Memory B cell (primary cell): ENCODE results near the gene ZBTB4.

Source experiments
- ATAC-seq: fragments of 150-1000 bp; cut with Tn5 transposase; 2 replicates; pipeline ENCODE4 v1.10.0; 2021; ENCODE audit warnings: low read depth, mild to moderate bottlenecking, moderate library complexity
- DNase-seq, 2 donors: peaks; one replicate each; pipeline ENCODE4 v3.0.0; 2022; ENCODE audit warnings: low spot score in 2 of 2
- H3K27ac Mint-ChIP-seq: one replicate; pipeline ENCODE4 v1.8.0; 2022; ENCODE audit warnings: mild to moderate bottlenecking, moderate library complexity, mixed read lengths
- H3K27me3 Mint-ChIP-seq: one replicate; pipeline ENCODE4 v1.8.0; 2022; ENCODE audit warnings: mixed read lengths
- H3K36me3 Mint-ChIP-seq: one replicate; pipeline ENCODE4 v1.8.0; 2022; ENCODE audit warnings: mild to moderate bottlenecking, mixed read lengths
- H3K4me1 Mint-ChIP-seq: one replicate; pipeline ENCODE4 v1.8.0; 2022; ENCODE audit warnings: mixed read lengths
- H3K4me3 Mint-ChIP-seq: one replicate; pipeline ENCODE4 v1.8.0; 2022; ENCODE audit warnings: mild to moderate bottlenecking, moderate library complexity, mixed read lengths
- H3K9me3 Mint-ChIP-seq: one replicate; pipeline ENCODE4 v1.8.0; 2022; ENCODE audit warnings: mixed read lengths

Gene ZBTB4, protein sequence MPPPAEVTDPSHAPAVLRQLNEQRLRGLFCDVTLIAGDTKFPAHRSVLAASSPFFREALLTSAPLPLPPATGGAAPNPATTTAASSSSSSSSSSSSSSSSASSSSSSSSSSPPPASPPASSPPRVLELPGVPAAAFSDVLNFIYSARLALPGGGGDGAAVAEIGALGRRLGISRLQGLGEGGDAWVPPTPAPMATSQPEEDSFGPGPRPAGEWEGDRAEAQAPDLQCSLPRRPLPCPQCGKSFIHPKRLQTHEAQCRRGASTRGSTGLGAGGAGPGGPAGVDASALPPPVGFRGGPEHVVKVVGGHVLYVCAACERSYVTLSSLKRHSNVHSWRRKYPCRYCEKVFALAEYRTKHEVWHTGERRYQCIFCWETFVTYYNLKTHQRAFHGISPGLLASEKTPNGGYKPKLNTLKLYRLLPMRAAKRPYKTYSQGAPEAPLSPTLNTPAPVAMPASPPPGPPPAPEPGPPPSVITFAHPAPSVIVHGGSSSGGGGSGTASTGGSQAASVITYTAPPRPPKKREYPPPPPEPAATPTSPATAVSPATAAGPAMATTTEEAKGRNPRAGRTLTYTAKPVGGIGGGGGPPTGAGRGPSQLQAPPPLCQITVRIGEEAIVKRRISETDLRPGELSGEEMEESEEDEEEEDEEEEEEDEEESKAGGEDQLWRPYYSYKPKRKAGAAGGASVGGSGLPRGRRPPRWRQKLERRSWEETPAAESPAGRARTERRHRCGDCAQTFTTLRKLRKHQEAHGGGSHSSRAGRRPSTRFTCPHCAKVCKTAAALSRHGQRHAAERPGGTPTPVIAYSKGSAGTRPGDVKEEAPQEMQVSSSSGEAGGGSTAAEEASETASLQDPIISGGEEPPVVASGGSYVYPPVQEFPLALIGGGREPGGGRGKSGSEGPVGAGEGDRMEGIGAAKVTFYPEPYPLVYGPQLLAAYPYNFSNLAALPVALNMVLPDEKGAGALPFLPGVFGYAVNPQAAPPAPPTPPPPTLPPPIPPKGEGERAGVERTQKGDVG

DNA sequence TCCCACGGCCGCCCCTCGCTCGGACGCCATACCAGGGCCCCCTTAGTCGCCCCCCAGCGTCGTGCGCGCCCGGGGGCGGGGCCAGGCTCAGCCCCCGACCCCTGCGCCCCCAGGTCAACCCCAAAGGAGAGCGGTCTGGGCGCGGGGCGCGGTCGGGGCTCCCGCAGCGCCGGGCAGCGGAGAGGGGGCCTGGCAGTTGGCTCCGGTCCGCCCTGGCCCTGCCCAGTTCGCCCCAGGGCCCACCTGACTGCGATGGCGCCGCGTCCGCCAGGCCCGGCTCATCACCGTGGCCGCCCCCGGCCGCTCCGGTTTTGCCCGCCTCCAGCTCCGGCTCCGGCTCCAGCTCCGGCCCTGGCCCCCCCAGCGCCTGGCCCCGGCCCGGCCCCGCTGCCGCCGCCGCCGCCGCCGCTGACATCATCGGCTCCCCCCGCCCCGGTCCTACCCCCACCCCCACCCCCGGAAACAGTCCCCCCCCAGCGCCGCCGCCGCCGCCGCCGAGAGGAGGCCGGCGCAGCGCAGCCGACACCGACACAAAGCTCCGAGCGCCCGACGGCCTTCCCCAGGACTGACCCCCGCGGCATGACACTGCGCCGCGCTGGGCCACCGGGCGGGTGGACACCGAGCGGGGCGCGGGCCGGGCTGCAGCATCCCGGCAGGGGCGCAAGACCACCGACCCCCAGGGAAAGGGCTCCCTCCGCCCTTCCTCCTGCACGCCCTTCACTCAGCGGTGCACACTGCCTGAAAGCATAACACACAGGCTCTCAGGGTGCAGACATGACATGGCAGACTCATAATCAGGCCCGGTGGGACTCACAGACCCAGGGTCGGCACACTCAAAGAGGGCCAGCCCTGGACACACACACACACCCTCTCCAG lies at the start of gene ZBTB4:
ZBTB4 (minus strand) TSS at position 419 of the 876 bp plus-strand sequence. CDS start 12,830 bp downstream, outside the sequence.
- Mint-ChIP-seq H3K9me3 (no peaks in the 10 kb centered on the region), H3K27ac (peak within 1 kb of the TSS; percentile 93), H3K36me3 (no peaks in the 10 kb centered on the region), H3K27me3 (no peaks in the 10 kb centered on the region), H3K4me3 (peak within 1 kb of the TSS; percentile 91), H3K4me1 (peaks cover 55% of the 10 kb centered on the region)
- ATAC-seq (peak; percentile 11), DNase-seq (peak; percentile 53 to 66)

DNA sequence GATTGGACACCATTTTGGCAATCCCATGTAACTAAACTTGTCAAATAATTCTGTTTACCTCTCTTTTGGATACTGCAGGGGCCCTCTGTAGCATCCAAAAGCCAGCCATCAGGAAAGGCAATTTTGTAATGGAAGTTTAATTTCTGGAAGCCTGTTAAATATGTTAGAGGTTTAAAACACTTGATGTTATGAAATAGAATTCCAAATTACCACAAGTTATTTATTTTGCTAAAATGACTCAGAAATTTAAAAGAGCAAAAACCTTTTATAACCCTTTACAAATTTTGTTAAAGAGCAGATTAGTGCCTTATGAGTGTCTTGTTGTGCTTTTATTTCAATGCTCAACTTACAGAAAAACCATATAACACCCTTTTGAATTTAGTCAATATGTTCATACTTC lies 49.4 kb upstream of the ZBTB4 start:
- Mint-ChIP-seq H3K27ac (no peak overlapping the region), H3K4me1 (no peaks in the 10 kb centered on the region), H3K4me3 (no peak overlapping the region), H3K27me3 (no peaks in the 10 kb centered on the region), H3K9me3 (peaks cover 6% of the 10 kb centered on the region), H3K36me3 (peaks cover 3% of the 10 kb centered on the region)
- ATAC-seq (no peak), DNase-seq (no peak)

DNA sequence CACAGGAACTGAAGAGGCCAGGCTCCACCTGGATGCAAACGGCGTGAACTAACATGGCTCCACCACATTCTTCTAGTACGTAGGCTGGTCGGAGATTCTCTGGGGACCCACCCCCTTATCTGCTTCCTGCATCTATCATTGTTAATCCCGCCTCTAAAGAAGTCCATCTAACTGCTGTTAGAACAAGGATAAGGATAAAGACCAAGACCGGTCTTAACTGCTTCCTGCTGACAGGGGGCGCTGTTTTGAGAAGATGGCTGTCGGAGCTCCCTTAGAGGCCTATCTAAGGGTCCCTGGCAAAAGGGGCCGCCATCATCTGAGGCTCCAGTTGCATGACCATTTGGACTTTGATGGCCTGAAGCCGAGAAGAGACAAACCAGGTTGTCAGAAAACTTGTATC lies 43.6 kb upstream of the ZBTB4 start:
- no peaks in the 10 kb centered on the region for H3K9me3 Mint-ChIP-seq
- peaks cover 3% of the 10 kb centered on the region for H3K4me1 Mint-ChIP-seq
- ATAC-seq (peak; percentile 73), DNase-seq (peak; percentile 30 to 40)
- no peak overlapping the region for H3K27ac Mint-ChIP-seq
- no peaks in the 10 kb centered on the region for H3K36me3 Mint-ChIP-seq
- H3K4me3 Mint-ChIP-seq = no peak overlapping the region
- H3K27me3 Mint-ChIP-seq = no peaks in the 10 kb centered on the region

DNA sequence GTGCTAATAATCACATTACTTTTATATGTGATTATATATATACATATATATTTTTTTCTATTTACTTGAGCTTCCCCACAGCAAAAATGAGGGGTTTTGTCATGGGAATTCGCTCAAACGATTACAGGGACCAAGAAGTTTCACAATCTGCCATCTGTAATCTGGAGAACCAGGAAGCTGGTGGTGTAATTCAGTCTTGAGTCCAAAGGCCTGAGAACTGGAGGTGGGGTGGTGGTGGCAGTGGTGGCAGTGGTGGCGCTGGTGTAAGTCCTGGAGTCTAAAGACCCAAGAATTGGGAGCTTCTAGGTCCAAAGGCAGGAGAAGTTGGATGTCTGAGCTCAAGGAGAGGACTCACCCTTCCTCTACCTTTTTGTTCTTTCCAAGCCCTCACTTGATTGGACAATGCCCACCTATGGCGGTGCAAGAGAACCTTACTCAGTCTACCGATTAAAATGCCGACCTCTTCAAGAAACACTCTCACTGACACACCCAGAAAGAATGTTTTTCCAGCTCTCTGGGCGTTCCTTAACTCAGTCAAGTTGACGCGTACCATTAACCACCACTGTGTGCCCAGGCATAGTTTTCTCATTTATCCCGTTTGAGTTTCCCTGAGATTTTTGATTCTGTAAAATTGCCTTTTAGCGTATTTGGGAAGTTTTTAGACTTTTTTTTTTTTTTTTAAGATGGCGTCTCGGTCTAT lies 36.6 kb upstream of the ZBTB4 start:
- Mint-ChIP-seq H3K9me3 (no peaks in the 10 kb centered on the region), H3K27me3 (no peaks in the 10 kb centered on the region), H3K4me1 (no peaks in the 10 kb centered on the region), H3K36me3 (peaks cover 18% of the 10 kb centered on the region), H3K4me3 (no peak overlapping the region), H3K27ac (no peak overlapping the region)
- no peak for DNase-seq
- no peak for ATAC-seq

DNA sequence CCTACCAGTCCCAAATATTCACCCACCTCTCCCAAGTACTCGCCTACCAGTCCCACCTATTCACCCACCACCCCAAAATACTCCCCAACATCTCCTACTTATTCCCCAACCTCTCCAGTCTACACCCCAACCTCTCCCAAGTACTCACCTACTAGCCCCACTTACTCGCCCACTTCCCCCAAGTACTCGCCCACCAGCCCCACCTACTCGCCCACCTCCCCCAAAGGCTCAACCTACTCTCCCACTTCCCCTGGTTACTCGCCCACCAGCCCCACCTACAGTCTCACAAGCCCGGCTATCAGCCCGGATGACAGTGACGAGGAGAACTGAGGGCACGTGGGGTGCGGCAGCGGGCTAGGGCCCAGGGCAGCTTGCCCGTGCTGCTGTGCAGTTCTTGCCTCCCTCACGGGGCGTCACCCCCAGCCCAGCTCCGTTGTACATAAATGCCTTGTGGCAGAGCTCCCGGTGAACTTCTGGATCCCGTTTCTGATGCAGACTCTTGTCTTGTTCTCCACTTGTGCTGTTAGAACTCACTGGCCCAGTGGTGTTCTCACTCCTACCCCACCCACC lies 34.5 kb upstream of the ZBTB4 start:
- Mint-ChIP-seq H3K9me3 (no peaks in the 10 kb centered on the region), H3K27ac (peak overlapping the region; percentile 64), H3K4me3 (no peak overlapping the region), H3K4me1 (no peaks in the 10 kb centered on the region), H3K36me3 (peaks cover 30% of the 10 kb centered on the region), H3K27me3 (no peaks in the 10 kb centered on the region)
- DNase-seq = no peak
- ATAC-seq = no peak

DNA sequence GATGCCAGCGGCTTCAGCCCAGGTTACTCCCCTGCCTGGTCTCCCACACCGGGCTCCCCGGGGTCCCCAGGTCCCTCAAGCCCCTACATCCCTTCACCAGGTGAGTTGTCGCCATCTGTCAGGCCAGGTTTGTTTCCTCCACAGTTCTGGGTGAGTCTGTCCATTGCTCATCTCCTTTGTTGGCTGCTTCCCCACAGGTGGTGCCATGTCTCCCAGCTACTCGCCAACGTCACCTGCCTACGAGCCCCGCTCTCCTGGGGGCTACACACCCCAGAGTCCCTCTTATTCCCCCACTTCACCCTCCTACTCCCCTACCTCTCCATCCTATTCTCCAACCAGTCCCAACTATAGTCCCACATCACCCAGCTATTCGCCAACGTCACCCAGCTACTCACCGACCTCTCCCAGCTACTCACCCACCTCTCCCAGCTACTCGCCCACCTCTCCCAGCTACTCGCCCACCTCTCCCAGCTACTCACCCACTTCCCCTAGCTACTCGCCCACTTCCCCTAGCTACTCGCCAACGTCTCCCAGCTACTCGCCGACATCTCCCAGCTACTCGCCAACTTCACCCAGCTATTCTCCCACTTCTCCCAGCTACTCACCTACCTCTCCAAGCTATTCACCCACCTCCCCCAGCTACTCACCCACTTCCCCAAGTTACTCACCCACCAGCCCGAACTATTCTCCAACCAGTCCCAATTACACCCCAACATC lies 33.6 kb upstream of the ZBTB4 start:
- peak overlapping the region; percentile 64 for H3K27ac Mint-ChIP-seq
- no peaks in the 10 kb centered on the region for H3K4me1 Mint-ChIP-seq
- no peak for ATAC-seq
- H3K27me3 Mint-ChIP-seq = no peaks in the 10 kb centered on the region
- no peak overlapping the region for H3K4me3 Mint-ChIP-seq
- peaks cover 38% of the 10 kb centered on the region for H3K36me3 Mint-ChIP-seq
- H3K9me3 Mint-ChIP-seq = no peaks in the 10 kb centered on the region
- DNase-seq = no peak

DNA sequence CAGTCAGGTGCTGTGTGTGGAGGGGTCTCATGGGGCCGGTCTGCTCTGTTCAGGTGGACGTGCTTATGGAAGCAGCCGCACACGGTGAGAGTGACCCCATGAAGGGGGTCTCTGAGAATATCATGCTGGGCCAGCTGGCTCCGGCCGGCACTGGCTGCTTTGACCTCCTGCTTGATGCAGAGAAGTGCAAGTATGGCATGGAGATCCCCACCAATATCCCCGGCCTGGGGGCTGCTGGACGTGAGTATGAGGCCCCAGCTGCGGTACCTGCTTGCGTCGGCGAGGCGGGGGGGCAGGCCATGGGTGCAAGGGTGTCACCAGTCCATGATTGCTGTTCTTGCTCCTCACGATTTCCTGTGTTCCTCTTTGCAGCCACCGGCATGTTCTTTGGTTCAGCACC lies 32.7 kb upstream of the ZBTB4 start:
- Mint-ChIP-seq H3K9me3 (no peaks in the 10 kb centered on the region), H3K27ac (no peak overlapping the region), H3K4me3 (no peak overlapping the region), H3K4me1 (no peaks in the 10 kb centered on the region), H3K27me3 (no peaks in the 10 kb centered on the region), H3K36me3 (peaks cover 38% of the 10 kb centered on the region)
- ATAC-seq = no peak
- no peak for DNase-seq

DNA sequence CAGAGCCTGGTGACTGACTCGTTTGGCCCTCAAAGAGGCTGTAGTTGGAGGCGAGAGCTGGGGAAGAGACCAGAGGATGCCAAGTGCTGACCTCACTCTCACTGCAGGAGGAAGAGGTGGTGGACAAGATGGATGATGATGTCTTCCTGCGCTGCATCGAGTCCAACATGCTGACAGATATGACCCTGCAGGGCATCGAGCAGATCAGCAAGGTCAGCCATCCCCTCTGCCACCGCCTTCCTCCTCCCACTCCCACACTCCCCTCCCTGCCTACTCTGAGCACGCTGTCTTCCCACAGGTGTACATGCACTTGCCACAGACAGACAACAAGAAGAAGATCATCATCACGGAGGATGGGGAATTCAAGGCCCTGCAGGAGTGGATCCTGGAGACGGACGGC lies 31.7 kb upstream of the ZBTB4 start:
- Mint-ChIP-seq H3K4me3 (no peak overlapping the region), H3K36me3 (peaks cover 44% of the 10 kb centered on the region), H3K4me1 (no peaks in the 10 kb centered on the region), H3K27me3 (no peaks in the 10 kb centered on the region), H3K9me3 (no peaks in the 10 kb centered on the region), H3K27ac (peak overlapping the region; percentile 79)
- DNase-seq = no peak
- ATAC-seq = no peak

DNA sequence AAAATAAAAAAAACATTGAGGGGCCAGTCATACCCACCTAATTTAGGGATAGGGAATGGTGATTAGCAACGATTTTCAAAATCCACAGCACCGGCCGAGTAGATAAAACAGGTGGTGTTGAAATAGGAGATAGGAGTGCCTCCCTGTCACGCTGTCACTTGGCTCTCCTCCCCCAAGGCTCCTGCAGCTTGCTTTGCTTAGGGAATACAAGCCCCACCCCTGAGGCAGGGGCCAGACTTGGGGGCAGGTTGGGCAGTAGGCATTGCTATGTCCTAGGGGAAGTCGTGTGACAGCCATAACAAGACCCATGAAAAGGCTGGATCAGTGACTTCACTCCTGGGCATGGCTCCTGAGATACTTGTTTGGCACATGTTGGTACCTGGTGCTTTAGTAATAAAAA lies 30.5 kb upstream of the ZBTB4 start:
- ATAC-seq = no peak
- Mint-ChIP-seq H3K9me3 (no peaks in the 10 kb centered on the region), H3K4me3 (no peak overlapping the region), H3K36me3 (peaks cover 46% of the 10 kb centered on the region), H3K27me3 (no peaks in the 10 kb centered on the region), H3K27ac (no peak overlapping the region), H3K4me1 (no peaks in the 10 kb centered on the region)
- no peak for DNase-seq

DNA sequence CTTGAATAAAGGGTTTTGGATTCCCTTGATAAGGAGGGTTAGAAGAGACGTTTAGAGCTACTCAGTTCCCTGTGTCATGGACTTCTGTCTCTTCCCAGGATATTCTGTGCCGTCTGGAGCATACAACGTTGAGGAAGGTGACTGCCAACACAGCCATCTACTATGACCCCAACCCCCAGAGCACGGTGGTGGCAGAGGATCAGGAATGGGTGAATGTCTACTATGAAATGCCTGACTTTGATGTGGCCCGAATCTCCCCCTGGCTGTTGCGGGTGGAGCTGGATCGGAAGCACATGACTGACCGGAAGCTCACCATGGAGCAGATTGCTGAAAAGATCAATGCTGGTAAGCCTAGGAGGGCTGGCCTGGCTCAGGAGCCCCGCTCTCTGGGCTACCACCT lies 29.4 kb upstream of the ZBTB4 start:
- DNase-seq (no peak), ATAC-seq (no peak)
- Mint-ChIP-seq H3K9me3 (no peaks in the 10 kb centered on the region), H3K4me3 (no peak overlapping the region), H3K27me3 (no peaks in the 10 kb centered on the region), H3K27ac (no peak overlapping the region), H3K36me3 (peaks cover 49% of the 10 kb centered on the region), H3K4me1 (no peaks in the 10 kb centered on the region)

DNA sequence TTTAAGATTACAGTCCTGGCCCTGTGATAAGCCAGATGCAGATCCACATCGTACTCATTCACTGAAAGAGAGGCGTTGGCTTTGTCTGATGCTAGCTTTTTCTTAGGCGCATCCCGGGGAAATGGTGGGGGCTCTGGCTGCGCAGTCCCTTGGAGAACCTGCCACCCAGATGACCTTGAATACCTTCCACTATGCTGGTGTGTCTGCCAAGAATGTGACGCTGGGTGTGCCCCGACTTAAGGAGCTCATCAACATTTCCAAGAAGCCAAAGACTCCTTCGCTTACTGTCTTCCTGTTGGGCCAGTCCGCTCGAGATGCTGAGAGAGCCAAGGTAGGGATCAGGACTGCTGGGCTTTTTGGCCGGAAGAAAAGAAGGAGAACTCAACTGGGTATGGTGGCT lies 28.7 kb upstream of the ZBTB4 start:
- DNase-seq = no peak
- ATAC-seq = no peak
- Mint-ChIP-seq H3K36me3 (peaks cover 49% of the 10 kb centered on the region), H3K27ac (no peak overlapping the region), H3K4me1 (no peaks in the 10 kb centered on the region), H3K9me3 (no peaks in the 10 kb centered on the region), H3K27me3 (no peaks in the 10 kb centered on the region), H3K4me3 (no peak overlapping the region)

DNA sequence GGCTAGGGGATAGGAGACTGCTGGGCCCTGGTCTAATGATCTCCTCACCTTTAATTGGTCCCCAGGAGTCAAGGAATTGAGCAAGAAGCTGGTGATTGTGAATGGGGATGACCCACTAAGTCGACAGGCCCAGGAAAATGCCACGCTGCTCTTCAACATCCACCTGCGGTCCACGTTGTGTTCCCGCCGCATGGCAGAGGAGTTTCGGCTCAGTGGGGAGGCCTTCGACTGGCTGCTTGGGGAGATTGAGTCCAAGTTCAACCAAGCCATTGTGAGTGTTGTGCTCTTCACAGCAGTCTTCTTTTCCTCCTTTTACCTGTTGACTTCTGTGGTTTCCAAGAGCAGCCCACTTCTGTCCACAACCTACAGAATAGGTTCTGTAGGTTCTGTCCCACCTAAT lies 24.1 kb upstream of the ZBTB4 start:
- ATAC-seq (no peak), DNase-seq (no peak)
- no peak overlapping the region for H3K27ac Mint-ChIP-seq
- no peaks in the 10 kb centered on the region for H3K9me3 Mint-ChIP-seq
- no peak overlapping the region for H3K4me3 Mint-ChIP-seq
- H3K36me3 Mint-ChIP-seq = peaks cover 48% of the 10 kb centered on the region
- H3K4me1 Mint-ChIP-seq = no peaks in the 10 kb centered on the region
- no peaks in the 10 kb centered on the region for H3K27me3 Mint-ChIP-seq
